ENCODE measurements around the gene ZC3H12D. TPM values are rescaled to one million over a fixed set of nuclear protein-coding genes. Genes with fewer than 3 reads are reported as not detected.

ZC3H12D gene
- total and polyA plus RNA-seq, 9 of the 15 experiments (the other 6 are each of a cell fraction or from before 2014, with no cell fraction given) = 0.04 to 0.27 (median 0.05) TPM; not detected in 3

- H3K79me2 ChIP-seq (ENCODE audit: control insufficient read depth, insufficient read depth, low read length) = no peaks in the 10 kb centered on the region
- H2AFZ ChIP-seq (ENCODE audit: low read depth, low read length) = no peak overlapping the region
- no peaks in the 10 kb centered on the region for H3K9me1 ChIP-seq (ENCODE audit: control insufficient read depth, insufficient read depth, low read length)
- CTCF ChIA-PET (ENCODE audit: low intra/inter-chr PET ratio) = interaction anchor here (0.6 to 5.5 kb wide), 5 partner anchors 340 to 401 kb away, joined by 3 to 67 read pairs (median 13); no protein-coding TSS in a partner anchor
- in situ Hi-C loops (cut with MboI) (loop anchor here (5.0 to 25.0 kb wide), 3 partner anchors 337 to 867 kb away; no protein-coding TSS in a partner anchor), intact Hi-C loops (cut with micrococcal nuclease) (loop anchor here (5.0 to 10.0 kb wide), 2 partner anchors 112 to 235 kb away; partner anchors contain the start of gene TAB2)
- ATAC-seq = 0 out of 3 replicates have a peak, but pooled peaks have one; percentile 16
- POLR2A ChIA-PET = interaction anchor here (1.1 kb wide), 2 partner anchors 10 to 28 kb away, joined by 3 to 4 read pairs; no protein-coding TSS in a partner anchor
- DNase-seq (ENCODE audit: extremely low read depth in 1 of 4, low spot score in 3 of 4) = peak in 1 of 4 experiments; percentile 14
- H3K36me3 ChIP-seq (ENCODE audit: control insufficient read depth, insufficient read depth, low read length) = no peaks in the 10 kb centered on the region
- H3K27ac ChIP-seq (ENCODE audit: extremely low read depth, low read depth, low read length) = no peak overlapping the region
- peaks cover 36 to 58% of the 10 kb centered on the region in 2 experiments for H3K27me3 ChIP-seq (ENCODE audit: control insufficient read depth in 2 of 2, insufficient read depth in 2 of 2, low read length in 2 of 2)
- peak overlapping the region in 1 of 2 experiments; percentile 39; a peak in 1 of 4 replicates for H3K9ac ChIP-seq (ENCODE audit: insufficient read depth in 1 of 2, low read depth in 2 of 2, low read length in 2 of 2)
- 0 out of 2 replicates have a peak, but pooled peaks cover 7% of the 10 kb centered on the region for H4K20me1 ChIP-seq (replicated peaks; ENCODE audit: control insufficient read depth, insufficient read depth, low read length)
- no TSS peak for BruUV-seq (replicated peaks)
- H3K4me2 ChIP-seq (ENCODE audit: insufficient read depth, low read length) = no peak overlapping the region
- 2% methylated on average over 26 of the region's 26 CpGs for WGBS (ENCODE audit: insufficient coverage, low coverage, missing lambda C conversion rate)
- H3K9me3 ChIP-seq (replicated peaks; ENCODE audit: control insufficient read depth, insufficient read depth, low read depth, low read length) = no peaks in the 10 kb centered on the region
- no peaks in the 10 kb centered on the region; a peak in 1 of 5 replicates for H3K4me1 ChIP-seq (replicated peaks in 1 of 2; ENCODE audit: control insufficient read depth in 2 of 2, insufficient read depth in 2 of 2, low read length in 2 of 2)
- no peak for FAIRE-seq
- no peak overlapping the region for H3K4me3 ChIP-seq
- TF ChIP-seq NR1H2 (CRISPR knock-in tag; IDR thresholded peaks at IDR 0.05) = no peak
- TF ChIP-seq, protein P1, sequence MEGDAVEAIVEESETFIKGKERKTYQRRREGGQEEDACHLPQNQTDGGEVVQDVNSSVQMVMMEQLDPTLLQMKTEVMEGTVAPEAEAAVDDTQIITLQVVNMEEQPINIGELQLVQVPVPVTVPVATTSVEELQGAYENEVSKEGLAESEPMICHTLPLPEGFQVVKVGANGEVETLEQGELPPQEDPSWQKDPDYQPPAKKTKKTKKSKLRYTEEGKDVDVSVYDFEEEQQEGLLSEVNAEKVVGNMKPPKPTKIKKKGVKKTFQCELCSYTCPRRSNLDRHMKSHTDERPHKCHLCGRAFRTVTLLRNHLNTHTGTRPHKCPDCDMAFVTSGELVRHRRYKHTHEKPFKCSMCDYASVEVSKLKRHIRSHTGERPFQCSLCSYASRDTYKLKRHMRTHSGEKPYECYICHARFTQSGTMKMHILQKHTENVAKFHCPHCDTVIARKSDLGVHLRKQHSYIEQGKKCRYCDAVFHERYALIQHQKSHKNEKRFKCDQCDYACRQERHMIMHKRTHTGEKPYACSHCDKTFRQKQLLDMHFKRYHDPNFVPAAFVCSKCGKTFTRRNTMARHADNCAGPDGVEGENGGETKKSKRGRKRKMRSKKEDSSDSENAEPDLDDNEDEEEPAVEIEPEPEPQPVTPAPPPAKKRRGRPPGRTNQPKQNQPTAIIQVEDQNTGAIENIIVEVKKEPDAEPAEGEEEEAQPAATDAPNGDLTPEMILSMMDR (IDR thresholded peaks at IDR 0.05 in 2 of 3, conservative IDR thresholded peaks at IDR 0.05 in 1 of 3; ENCODE audit: insufficient read depth in 2 of 3, low read depth in 1 of 3, low read length in 3 of 3) = peak in 1 of 3 experiments; percentile 55; a peak in 2 of 6 replicates
- no peak for TF ChIP-seq NR2C2 (CRISPR knock-in tag; IDR thresholded peaks at IDR 0.05)
- TF ChIP-seq NR2C2 (tag; IDR thresholded peaks at IDR 0.05) = no peak
- TF ChIP-seq ZNF408 (CRISPR knock-in tag; IDR thresholded peaks at IDR 0.05; ENCODE audit: low read depth) = no peak
- peak; percentile 59 for TF ChIP-seq DEAF1 (CRISPR knock-in tag; IDR thresholded peaks at IDR 0.05)
- no peak for TF ChIP-seq ASH1L (IDR thresholded peaks at IDR 0.05; ENCODE audit: borderline replicate concordance, low read depth, partially characterized antibody)
- no peak for TF ChIP-seq NEUROD1 (IDR thresholded peaks at IDR 0.05; ENCODE audit: borderline replicate concordance, low read depth, low read length, partially characterized antibody)
- no peak for TF ChIP-seq DACH1 (IDR thresholded peaks at IDR 0.05; ENCODE audit: partially characterized antibody)
- peak; percentile 81 for TF ChIP-seq ZNF263 (CRISPR knock-in tag; IDR thresholded peaks at IDR 0.05; ENCODE audit: borderline replicate concordance)
- no peak for TF ChIP-seq ARID1B (IDR thresholded peaks at IDR 0.05)
- no peak for TF ChIP-seq EWSR1 (IDR thresholded peaks at IDR 0.05; ENCODE audit: borderline replicate concordance, low read depth, partially characterized antibody)
- TF ChIP-seq HCFC1 (IDR thresholded peaks at IDR 0.05; ENCODE audit: low read depth, low read length) = no peak
- TF ChIP-seq ZNF766 (CRISPR knock-in tag; conservative IDR thresholded peaks at IDR 0.05) = 0 out of 2 replicates have a peak, but pooled peaks have one; percentile 19
- TF ChIP-seq SRSF3 (IDR thresholded peaks at IDR 0.05; ENCODE audit: insufficient read depth, low read length) = no peak
Observed at GRCh38 chr6:149429427-149430360, 55.1 kb downstream of the ZC3H12D start.

Data from K562 (cell line).